Tibial artery (tissue), 4 donors: ENCODE results near the gene TSPYL4.
A peak's percentile ranks its signal among the peaks of the same experiment; 100 is the strongest.

Source experiments
- DNase-seq, 2 donors: peaks; one replicate each; pipeline ENCODE4 v3.0.0-alpha.2; 2019
- H3K27ac ChIP-seq, 2 donors: fragments of 200-600 bp; sonication (generic) in 1 of 2; 1 replicate in 1 of 2; 2 replicates in 1 of 2; pipeline ENCODE4 v1.5.1; 2018 to 2019; ENCODE audit warnings: mild to moderate bottlenecking in 1 of 2
- H3K27me3 ChIP-seq, 2 donors: fragments of 200-600 bp; sonication (generic) in 1 of 2; one replicate each; pipeline versions ENCODE4 v1.5.1 to v1.6.0; 2016 to 2019
- H3K36me3 ChIP-seq, 3 donors: fragments of 200-600 bp; sonication (generic) in 2 of 3; one replicate each; pipeline ENCODE4 v1.5.1; 2016 to 2019; ENCODE audit warnings: mild to moderate bottlenecking in 2 of 3
- H3K4me1 ChIP-seq, 4 donors: fragments of 200-600 bp; sonication (generic) in 2 of 4; 1 replicate in 3 of 4; 2 replicates in 1 of 4; pipeline ENCODE4 v1.5.1; 2016 to 2019
- H3K4me3 ChIP-seq, 2 donors: fragments of 200-600 bp; sonication (generic) in 1 of 2; 1 replicate in 1 of 2; 2 replicates in 1 of 2; pipeline ENCODE4 v1.5.1; 2018 to 2019; ENCODE audit warnings: mild to moderate bottlenecking in 2 of 2
- H3K9me3 ChIP-seq, 3 donors: fragments of 200-600 bp; sonication (generic) in 1 of 3; one replicate each; pipeline ENCODE4 v1.5.1; 2016 to 2019
- CTCF ChIP-seq, 2 experiments: fragments of 200-600 bp in 1 of 2; fragments of 450-650 bp in 1 of 2; IDR thresholded peaks; one replicate each; pipeline ENCODE4 v1.5.1; 2017 to 2019; ENCODE audit warnings: antibody characterized with exemption in 2 of 2, mild to moderate bottlenecking in 1 of 2, moderate library complexity in 1 of 2
- intact Hi-C: fragments of 100-400 bp; cut with DNase I; formaldehyde crosslinking; loops from one replicate; pipeline ENCODE4 v1.15.0; 2023; ENCODE audit warnings: low total_unique reads

Gene TSPYL4

GRCh38 chr6:116258520-116258919 is 4.6 kb upstream of the TSPYL4 start:
- Histone ChIP-seq H3K4me3 (no peak overlapping the region), H3K4me1 (peaks cover 0 to 11% (median 9%) of the 10 kb centered on the region in 4 donors), H3K36me3 (peaks cover 2 to 9% (median 2%) of the 10 kb centered on the region in 3 donors), H3K27ac (no peak overlapping the region), H3K9me3 (peaks cover 0 to 3% (median 0%) of the 10 kb centered on the region in 3 donors), H3K27me3 (no peaks in the 10 kb centered on the region)
- TF ChIP-seq CTCF (IDR thresholded peaks at IDR 0.05), result no peak
- intact Hi-C loops, result no loop called here
- no peak for DNase-seq

GRCh38 chr6:116256694-116257093 is 2.8 kb upstream of the TSPYL4 start:
- H3K27me3 ChIP-seq, result no peaks in the 10 kb centered on the region
- DNase-seq, result no peak
- peaks cover 0 to 9% (median 0%) of the 10 kb centered on the region in 3 donors for H3K36me3 ChIP-seq
- no peak overlapping the region for H3K4me3 ChIP-seq
- peaks cover 0 to 26% (median 24%) of the 10 kb centered on the region in 4 donors for H3K4me1 ChIP-seq
- no peak overlapping the region for H3K27ac ChIP-seq
- H3K9me3 ChIP-seq, result no peaks in the 10 kb centered on the region
- intact Hi-C loops, result no loop called here
- no peak for TF ChIP-seq CTCF (IDR thresholded peaks at IDR 0.05)

GRCh38 chr6:116255246-116255800 is 1.4 kb upstream of the TSPYL4 start:
- intact Hi-C loops, result no loop called here
- no peak for TF ChIP-seq CTCF (IDR thresholded peaks at IDR 0.05)
- Histone ChIP-seq H3K4me3 (no peak overlapping the region), H3K4me1 (peaks cover 0 to 39% (median 37%) of the 10 kb centered on the region in 4 donors), H3K27me3 (no peaks in the 10 kb centered on the region), H3K9me3 (no peaks in the 10 kb centered on the region), H3K27ac (no peak overlapping the region), H3K36me3 (peaks cover 0 to 9% (median 0%) of the 10 kb centered on the region in 3 donors)
- DNase-seq, result no peak

- H3K27ac ChIP-seq, result peak overlapping the region; percentile 91 to 97
- H3K36me3 ChIP-seq, result peaks cover 0 to 9% (median 0%) of the 10 kb centered on the region in 3 donors
- intact Hi-C loops, result no loop called here
- no peaks in the 10 kb centered on the region for H3K27me3 ChIP-seq
- H3K4me1 ChIP-seq, result peaks cover 0 to 48% (median 41%) of the 10 kb centered on the region in 4 donors
- H3K4me3 ChIP-seq, result peak overlapping the region; percentile 89 to 100
- no peak for DNase-seq
- no peaks in the 10 kb centered on the region for H3K9me3 ChIP-seq
- TF ChIP-seq CTCF (IDR thresholded peaks at IDR 0.05), result no peak
Observed at GRCh38 chr6:116254297-116255056, 602 bp upstream of the TSPYL4 start.

- Histone ChIP-seq H3K9me3 (no peaks in the 10 kb centered on the region), H3K36me3 (no peaks in the 10 kb centered on the region), H3K4me1 (peaks cover 0 to 61% (median 44%) of the 10 kb centered on the region in 4 donors), H3K27ac (peak overlapping the region; percentile 91 to 97), H3K4me3 (peak overlapping the region; percentile 89 to 100), H3K27me3 (no peaks in the 10 kb centered on the region)
- TF ChIP-seq CTCF (IDR thresholded peaks at IDR 0.05), result no peak
- intact Hi-C loops, result no loop called here
- no peak for DNase-seq
Observed at GRCh38 chr6:116253188-116253504, 729 bp downstream of the TSPYL4 start.
